Kidney (tissue), 14 donors: ENCODE results near the gene WNT3A. TPM values are rescaled to one million over a fixed set of nuclear protein-coding genes. Genes with fewer than 3 reads are reported as not detected.

Experiments
- DNase-seq, 5 donors: peaks; one replicate each; pipeline ENCODE4 v3.0.0-alpha.2; 2013 to 2020
- FAIRE-seq: peaks from 2 replicates; lab custom pipeline; 2012; peaks lifted over from hg19 to GRCh38; lab: Jason Lieb, UNC
- H3K27ac ChIP-seq, 2 donors: one replicate each; pipeline ENCODE4 v1.7.0; 2013; ENCODE audit warnings: low read depth in 2 of 2, low read length in 2 of 2, inconsistent platforms in 1 of 2
- H3K27me3 ChIP-seq: one replicate; pipeline ENCODE4 v1.7.1; 2013; ENCODE audit warnings: low read length, inconsistent platforms; ENCODE audit not compliant: control insufficient read depth, insufficient read depth
- H3K36me3 ChIP-seq, 3 donors: one replicate each; pipeline versions ENCODE4 v1.7.0 to v1.7.1; 2013; ENCODE audit warnings: low read length in 3 of 3, control low read depth in 1 of 3, inconsistent platforms in 1 of 3; ENCODE audit not compliant: insufficient read depth in 3 of 3, control insufficient read depth in 2 of 3
- H3K4me1 ChIP-seq, 3 donors: one replicate each; pipeline versions ENCODE4 v1.7.0 to v1.7.1; 2013; ENCODE audit warnings: low read length in 3 of 3, inconsistent platforms in 1 of 3, low read depth in 1 of 3; ENCODE audit not compliant: control insufficient read depth in 2 of 3, insufficient read depth in 2 of 3
- H3K4me3 ChIP-seq, 3 donors: one replicate each; pipeline versions ENCODE4 v1.7.0 to v1.8.1; 2013; ENCODE audit warnings: low read length in 3 of 3, control low read depth in 1 of 3, inconsistent platforms in 1 of 3
- H3K9ac ChIP-seq, 3 donors: one replicate each; pipeline versions ENCODE4 v1.7.0 to v1.7.1; 2013; ENCODE audit warnings: low read length in 3 of 3, control low read depth in 1 of 3, inconsistent platforms in 1 of 3
- H3K9me3 ChIP-seq, 3 donors: one replicate each; pipeline versions ENCODE4 v1.7.0 to v1.7.1; 2013; ENCODE audit warnings: low read length in 3 of 3, control low read depth in 1 of 3, inconsistent platforms in 1 of 3; ENCODE audit not compliant: control insufficient read depth in 2 of 3, insufficient read depth in 1 of 3
- CTCF ChIP-seq: IDR thresholded peaks from 3 replicates; pipeline ENCODE4 v1.5.1; 2012; ENCODE audit warnings: mild to moderate bottlenecking, moderate library complexity, borderline replicate concordance; ENCODE audit not compliant: insufficient read depth; ENCODE audit errors: extremely low read depth
- intact Hi-C: fragments of 100-400 bp; cut with DNase I; formaldehyde crosslinking; loops from one replicate; pipeline ENCODE4 v1.11.1; 2022
- polyA plus RNA-seq: library from polyadenylated mRNA; stranded (reverse); fragments of 350-450 nt; fragmentation: Illumina TruSeq; extraction: RNeasy Lipid Tissue Mini Kit (QIAGEN cat#74804); gene quantifications from one replicate; pipeline ENCODE4 v1.2.3, GENCODE V29; 2014; ENCODE audit warnings: low read depth, low replicate concordance; ENCODE audit not compliant: insufficient read depth
- total RNA-seq: library from RNA; stranded (reverse); fragmentation: NEBNext Ultra II Directional; extraction: Animal tissue kit (Norgen Biotek cat#: 25700); gene quantifications from one replicate; pipeline ENCODE4 v1.2.1, GENCODE V29; 2021
- donor health status: control.
- donor health status: control.
- donor health status: control.
- donor health status: control.
- donor health status: control.
- donor health status: DM: yes; HTN: yes; CAD: no.
- donor health status: Normal renal cell carcinoma (clear cell type).

WNT3A gene
- total and polyA plus RNA-seq, 2 donors from 2014 or later: not detected

GRCh38 chr1:228035844-228036243, 29.0 kb downstream of the WNT3A start:
- DNase-seq: peak in 1 of 5 donors; percentile 34
- no peaks in the 10 kb centered on the region for H3K4me1 ChIP-seq
- no peak for TF ChIP-seq CTCF
- no peak overlapping the region for H3K9ac ChIP-seq
- H3K27ac ChIP-seq: no peak overlapping the region
- intact Hi-C loops: no loop called here
- no peak overlapping the region for H3K4me3 ChIP-seq
- H3K27me3 ChIP-seq: no peaks in the 10 kb centered on the region
- no peaks in the 10 kb centered on the region for H3K36me3 ChIP-seq
- no peak for FAIRE-seq
- peaks cover 0 to 7% (median 0%) of the 10 kb centered on the region in 3 donors for H3K9me3 ChIP-seq

- FAIRE-seq: no peak
- Histone ChIP-seq H3K27me3 (no peaks in the 10 kb centered on the region), H3K9me3 (peaks cover 0 to 7% (median 0%) of the 10 kb centered on the region in 3 donors), H3K27ac (no peak overlapping the region), H3K36me3 (no peaks in the 10 kb centered on the region), H3K4me3 (no peak overlapping the region), H3K4me1 (no peaks in the 10 kb centered on the region), H3K9ac (no peak overlapping the region)
- intact Hi-C loops: no loop called here
- TF ChIP-seq CTCF: no peak
- peak in 1 of 5 donors; percentile 69 for DNase-seq
These were observed 30.0 kb downstream of the WNT3A start for GRCh38 chr1:228036701-228037231.

GRCh38 chr1:228037401-228038386, 30.9 kb downstream of the WNT3A start:
- H3K4me1 ChIP-seq: no peaks in the 10 kb centered on the region
- H3K9ac ChIP-seq: no peak overlapping the region
- no peaks in the 10 kb centered on the region for H3K36me3 ChIP-seq
- H3K4me3 ChIP-seq: peak overlapping the region in 1 of 3 donors; percentile 21
- DNase-seq: peak in 4 of 5 donors; percentile 39 to 70 (median 59)
- intact Hi-C loops: no loop called here
- no peak for FAIRE-seq
- TF ChIP-seq CTCF: no peak
- H3K27me3 ChIP-seq: no peaks in the 10 kb centered on the region
- H3K27ac ChIP-seq: no peak overlapping the region
- H3K9me3 ChIP-seq: peaks cover 0 to 7% (median 1%) of the 10 kb centered on the region in 3 donors
